ENCODE measurements around the gene DNAJC30.

DNA sequence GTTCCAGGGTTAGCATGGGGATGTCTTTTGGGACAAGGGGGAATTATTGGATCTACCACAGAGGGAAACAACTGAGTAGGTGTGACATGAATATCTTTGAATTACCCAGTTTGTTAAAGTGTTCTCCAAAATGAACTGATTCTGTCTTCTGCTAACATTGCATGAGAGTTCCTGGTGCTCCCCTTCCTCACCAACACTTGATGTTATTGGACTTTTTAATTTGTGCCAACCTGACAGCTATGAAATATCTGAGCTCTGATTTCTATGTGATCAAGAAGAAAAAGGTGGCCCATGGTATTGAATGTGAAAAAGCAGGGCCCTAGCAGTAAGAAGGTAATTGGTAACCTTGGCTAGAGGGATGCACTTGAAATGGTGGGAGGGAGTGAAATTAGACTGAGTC, 20.2 kb downstream of the DNAJC30 start:
- TF ChIP-seq, protein P1, sequence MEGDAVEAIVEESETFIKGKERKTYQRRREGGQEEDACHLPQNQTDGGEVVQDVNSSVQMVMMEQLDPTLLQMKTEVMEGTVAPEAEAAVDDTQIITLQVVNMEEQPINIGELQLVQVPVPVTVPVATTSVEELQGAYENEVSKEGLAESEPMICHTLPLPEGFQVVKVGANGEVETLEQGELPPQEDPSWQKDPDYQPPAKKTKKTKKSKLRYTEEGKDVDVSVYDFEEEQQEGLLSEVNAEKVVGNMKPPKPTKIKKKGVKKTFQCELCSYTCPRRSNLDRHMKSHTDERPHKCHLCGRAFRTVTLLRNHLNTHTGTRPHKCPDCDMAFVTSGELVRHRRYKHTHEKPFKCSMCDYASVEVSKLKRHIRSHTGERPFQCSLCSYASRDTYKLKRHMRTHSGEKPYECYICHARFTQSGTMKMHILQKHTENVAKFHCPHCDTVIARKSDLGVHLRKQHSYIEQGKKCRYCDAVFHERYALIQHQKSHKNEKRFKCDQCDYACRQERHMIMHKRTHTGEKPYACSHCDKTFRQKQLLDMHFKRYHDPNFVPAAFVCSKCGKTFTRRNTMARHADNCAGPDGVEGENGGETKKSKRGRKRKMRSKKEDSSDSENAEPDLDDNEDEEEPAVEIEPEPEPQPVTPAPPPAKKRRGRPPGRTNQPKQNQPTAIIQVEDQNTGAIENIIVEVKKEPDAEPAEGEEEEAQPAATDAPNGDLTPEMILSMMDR (optimal IDR thresholded peaks at IDR 0.05 in 1 of 3, IDR thresholded peaks at IDR 0.05 in 1 of 3, conservative IDR thresholded peaks at IDR 0.05 in 1 of 3; ENCODE audit: extremely low read depth in 1 of 3, insufficient read depth in 2 of 3, low read length in 3 of 3), result no peak
- no peak for TF ChIP-seq EZH2 (IDR thresholded peaks at IDR 0.05; ENCODE audit: low read length)
